Ascending aorta (tissue), 2 donors: ENCODE results near the gene GDPD3. TPM values are rescaled to one million over a fixed set of nuclear protein-coding genes. Genes with fewer than 3 reads are reported as not detected.

Experiments used
- DNase-seq, 2 donors: peaks; one replicate each; pipeline ENCODE4 v3.0.0-alpha.2; 2019; ENCODE audit warnings: low spot score in 2 of 2
- H3K27ac ChIP-seq, 2 donors: fragments of 200-600 bp; sonication (generic); one replicate each; pipeline ENCODE4 v1.5.1; 2016 to 2017; ENCODE audit warnings: mild to moderate bottlenecking in 1 of 2
- H3K27me3 ChIP-seq: fragments of 200-600 bp; sonication (generic); one replicate; pipeline ENCODE4 v1.5.1; 2017
- H3K36me3 ChIP-seq, 2 donors: fragments of 200-600 bp; sonication (generic); one replicate each; pipeline ENCODE4 v1.5.1; 2016
- H3K4me1 ChIP-seq, 2 donors: fragments of 200-600 bp; sonication (generic); one replicate each; pipeline ENCODE4 v1.5.1; 2016 to 2017; ENCODE audit warnings: mild to moderate bottlenecking in 1 of 2
- H3K4me3 ChIP-seq, 2 donors: fragments of 200-600 bp; sonication (generic); one replicate each; pipeline ENCODE4 v1.5.1; 2016 to 2017; ENCODE audit warnings: mild to moderate bottlenecking in 1 of 2
- H3K9me3 ChIP-seq, 2 donors: fragments of 200-600 bp; sonication (generic); one replicate each; pipeline ENCODE4 v1.5.1; 2016
- CTCF ChIP-seq, 3 experiments: fragments of 200-600 bp in 2 of 3; fragments of 450-650 bp in 1 of 3; sonication (generic) in 2 of 3; IDR thresholded peaks; one replicate each; pipeline ENCODE4 v1.5.1; 2016 to 2019; ENCODE audit warnings: antibody characterized with exemption in 3 of 3, mild to moderate bottlenecking in 1 of 3, moderate library complexity in 1 of 3
- intact Hi-C: fragments of 100-400 bp; cut with DNase I; formaldehyde crosslinking; loops from one replicate; pipeline ENCODE4 v1.15.1; 2023
- total RNA-seq: library from RNA; depleted of rRNA; stranded (reverse); fragments of >200 nt; gene quantifications from one replicate; pipeline ENCODE4 v1.1.0, GENCODE V29; 2016

The GDPD3 gene
- total RNA-seq, 1 donor from 2014 or later, result 0.53 TPM

- DNase-seq, result peak in 1 of 2 donors; percentile 72
- Histone ChIP-seq H3K36me3 (peaks cover 19 to 23% of the 10 kb centered on the region in 2 donors), H3K27me3 (no peaks in the 10 kb centered on the region), H3K9me3 (no peaks in the 10 kb centered on the region), H3K4me1 (peaks cover 0 to 9% of the 10 kb centered on the region in 2 donors), H3K27ac (peak overlapping the region; percentile 86 to 92), H3K4me3 (peak overlapping the region; percentile 88 to 99)
- TF ChIP-seq CTCF (IDR thresholded peaks at IDR 0.05), result no peak
- intact Hi-C loops, result loop anchor here (1.0 to 5.0 kb wide), 4 partner anchors 26 to 70 kb away; partner anchors contain the start of genes ALDOA, CORO1A and YPEL3
Measured at GRCh38 chr16:30122604-30123160, 9.3 kb upstream of the GDPD3 start.

GRCh38 chr16:30121741-30122571, 8.6 kb upstream of the GDPD3 start:
- intact Hi-C loops, result loop anchor here (5.0 kb wide), 2 partner anchors 60 to 70 kb away; partner anchors contain the start of gene CORO1A
- H3K27ac ChIP-seq, result peak overlapping the region; percentile 86 to 92
- H3K27me3 ChIP-seq, result no peaks in the 10 kb centered on the region
- no peaks in the 10 kb centered on the region for H3K9me3 ChIP-seq
- no peak for TF ChIP-seq CTCF (IDR thresholded peaks at IDR 0.05)
- H3K36me3 ChIP-seq, result peaks cover 26 to 30% of the 10 kb centered on the region in 2 donors
- peak; percentile 32 to 86 for DNase-seq
- H3K4me1 ChIP-seq, result peaks cover 0 to 9% of the 10 kb centered on the region in 2 donors
- peak overlapping the region; percentile 88 to 99 for H3K4me3 ChIP-seq

GRCh38 chr16:30120340-30121105, 7.2 kb upstream of the GDPD3 start:
- H3K4me3 ChIP-seq, result no peak overlapping the region
- DNase-seq, result no peak
- H3K36me3 ChIP-seq, result peaks cover 38 to 43% of the 10 kb centered on the region in 2 donors
- TF ChIP-seq CTCF (IDR thresholded peaks at IDR 0.05), result no peak
- H3K9me3 ChIP-seq, result no peaks in the 10 kb centered on the region
- intact Hi-C loops, result loop anchor here (5.0 kb wide), 2 partner anchors 62 to 68 kb away; partner anchors contain the start of gene CORO1A
- peak overlapping the region in 1 of 2 donors; percentile 92 for H3K27ac ChIP-seq
- no peaks in the 10 kb centered on the region for H3K27me3 ChIP-seq
- H3K4me1 ChIP-seq, result peaks cover 0 to 9% of the 10 kb centered on the region in 2 donors

GRCh38 chr16:30119428-30119827, 6.1 kb upstream of the GDPD3 start:
- DNase-seq, result no peak
- Histone ChIP-seq H3K4me1 (peaks cover 0 to 9% of the 10 kb centered on the region in 2 donors), H3K36me3 (peaks cover 46 to 51% of the 10 kb centered on the region in 2 donors), H3K4me3 (no peak overlapping the region), H3K27me3 (no peaks in the 10 kb centered on the region), H3K9me3 (no peaks in the 10 kb centered on the region), H3K27ac (no peak overlapping the region)
- intact Hi-C loops, result no loop called here
- no peak for TF ChIP-seq CTCF (IDR thresholded peaks at IDR 0.05)

DNA sequence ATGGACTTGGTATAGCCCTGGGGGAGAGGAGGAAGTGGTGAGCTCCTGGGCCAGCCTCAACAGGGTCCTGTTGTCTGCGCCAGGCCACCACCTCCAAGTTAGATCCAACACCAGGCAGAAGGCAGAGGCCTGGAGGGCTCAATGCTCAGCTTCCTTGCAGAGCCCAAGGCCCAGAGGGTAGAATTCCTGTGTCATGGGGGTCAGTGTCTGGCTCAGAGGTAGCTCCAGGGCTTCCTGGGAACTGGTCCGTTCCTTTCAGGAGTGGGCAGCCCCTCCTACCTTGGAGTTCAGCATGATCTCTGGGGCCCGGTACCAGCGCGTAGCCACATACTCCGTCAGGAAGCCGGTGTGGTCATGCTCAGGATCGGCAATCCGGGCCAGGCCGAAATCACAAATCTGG, 4.4 kb upstream of the GDPD3 start:
- Histone ChIP-seq H3K4me1 (peaks cover 0 to 3% of the 10 kb centered on the region in 2 donors), H3K27ac (no peak overlapping the region), H3K9me3 (no peaks in the 10 kb centered on the region), H3K4me3 (no peak overlapping the region), H3K27me3 (no peaks in the 10 kb centered on the region), H3K36me3 (peaks cover 46 to 64% of the 10 kb centered on the region in 2 donors)
- TF ChIP-seq CTCF (IDR thresholded peaks at IDR 0.05), result no peak
- intact Hi-C loops, result no loop called here
- DNase-seq, result no peak
